ENCODE measurements around the gene DNAL1.
A peak's percentile ranks its signal among the peaks of the same experiment; 100 is the strongest.

DNAL1 gene

DNA sequence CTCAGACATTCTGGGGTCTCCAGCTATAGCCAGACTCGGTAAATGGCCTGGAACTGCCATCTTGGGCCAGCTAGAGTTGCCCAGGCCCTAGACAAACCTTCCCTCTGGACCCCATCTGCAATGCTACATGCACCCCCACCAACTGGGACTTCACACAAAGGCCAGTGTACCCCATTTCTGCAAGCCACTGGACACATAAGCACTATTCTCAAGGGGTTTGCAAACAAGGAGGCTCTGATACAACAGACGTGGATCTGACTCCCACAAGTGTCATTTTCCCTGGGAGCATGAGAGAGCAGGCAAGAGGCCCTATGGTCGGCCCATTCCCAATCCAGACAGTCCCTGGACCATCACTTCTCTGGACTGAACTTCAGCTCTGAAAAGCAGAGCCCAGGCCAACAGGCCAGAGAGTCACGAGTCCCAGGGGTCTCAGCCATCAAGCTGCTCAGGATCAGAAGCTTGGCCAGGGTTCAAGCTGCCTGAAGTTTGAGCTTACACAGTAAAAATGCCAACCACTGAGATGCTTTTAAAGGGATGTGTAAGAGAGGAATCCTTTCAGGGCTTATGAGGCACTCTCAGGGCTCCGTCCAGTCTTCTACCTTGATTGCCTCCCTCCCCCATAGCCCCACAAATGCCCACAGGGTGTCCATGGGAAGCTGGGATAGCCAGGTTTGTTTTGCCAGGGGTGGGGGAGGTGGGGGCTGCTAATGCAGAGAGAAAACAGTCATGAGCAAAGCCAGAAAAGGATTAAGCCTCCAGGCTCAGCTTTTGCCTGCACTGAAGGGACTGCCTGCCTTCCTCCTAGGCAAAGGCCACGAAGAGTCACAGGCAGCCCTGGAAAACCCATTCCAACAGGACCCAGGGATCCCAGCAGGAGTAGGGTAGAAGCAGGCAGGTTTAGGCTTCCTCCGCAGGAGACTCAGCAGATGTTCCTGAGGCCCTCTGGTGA lies 101.1 kb downstream of the DNAL1 start:
- no peak for DNase-seq

GRCh38 chr14:73746520-73747378 lies 102.0 kb downstream of the DNAL1 start:
- DNase-seq: no peak

GRCh38 chr14:73747379-73748211 lies 102.8 kb downstream of the DNAL1 start:
- no peak for DNase-seq

- DNase-seq: no peak
These were observed 104.1 kb downstream of the DNAL1 start for GRCh38 chr14:73748858-73749357.

- DNase-seq: no peak
These were observed 105.1 kb downstream of the DNAL1 start for GRCh38 chr14:73749706-73750530.

DNA sequence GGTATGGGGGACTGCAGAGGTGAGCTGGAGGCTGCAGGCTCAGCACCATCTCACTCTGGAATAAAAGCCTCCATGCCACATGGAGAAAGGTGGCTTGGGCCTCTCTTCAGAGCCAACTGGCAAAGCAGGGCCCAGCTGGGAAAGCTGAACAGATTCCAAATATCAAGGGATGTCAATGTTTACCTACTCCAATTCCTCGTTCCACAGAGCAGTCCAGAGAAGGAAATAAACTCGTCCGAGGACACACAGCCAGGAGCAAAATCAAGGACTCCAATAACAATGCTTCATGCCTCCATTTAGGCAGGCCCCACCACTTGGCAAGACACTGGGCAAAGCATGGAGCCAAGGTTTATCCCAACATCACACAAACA lies 105.7 kb downstream of the DNAL1 start:
- peak; percentile 0 for DNase-seq

DNA sequence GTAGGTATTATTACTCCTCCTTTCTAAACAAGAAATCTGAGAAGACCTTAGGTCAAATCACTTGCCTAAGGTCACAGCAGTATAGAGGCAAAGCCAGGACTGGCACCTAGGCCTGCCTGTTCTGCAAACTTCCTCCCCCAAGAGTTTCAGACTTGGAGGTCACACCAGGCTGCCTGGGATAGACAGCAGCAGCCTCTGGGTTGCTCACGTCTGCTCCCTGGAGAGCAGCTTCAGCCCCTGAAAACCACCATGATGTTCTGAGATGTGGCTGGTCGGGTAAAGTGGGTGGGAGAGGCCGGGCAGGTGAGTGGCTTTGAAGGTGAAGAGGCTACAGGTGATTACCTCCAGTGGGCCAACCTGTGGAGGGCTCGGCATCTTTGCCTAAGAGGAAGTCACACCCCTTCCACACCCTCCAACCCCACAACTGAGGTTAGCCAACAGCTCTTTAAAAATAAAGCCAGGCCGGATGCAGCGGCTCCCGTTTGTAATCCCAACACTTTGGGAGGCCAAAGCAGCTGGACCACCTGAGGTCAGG lies 106.4 kb downstream of the DNAL1 start:
- peak; percentile 19 for DNase-seq

DNA sequence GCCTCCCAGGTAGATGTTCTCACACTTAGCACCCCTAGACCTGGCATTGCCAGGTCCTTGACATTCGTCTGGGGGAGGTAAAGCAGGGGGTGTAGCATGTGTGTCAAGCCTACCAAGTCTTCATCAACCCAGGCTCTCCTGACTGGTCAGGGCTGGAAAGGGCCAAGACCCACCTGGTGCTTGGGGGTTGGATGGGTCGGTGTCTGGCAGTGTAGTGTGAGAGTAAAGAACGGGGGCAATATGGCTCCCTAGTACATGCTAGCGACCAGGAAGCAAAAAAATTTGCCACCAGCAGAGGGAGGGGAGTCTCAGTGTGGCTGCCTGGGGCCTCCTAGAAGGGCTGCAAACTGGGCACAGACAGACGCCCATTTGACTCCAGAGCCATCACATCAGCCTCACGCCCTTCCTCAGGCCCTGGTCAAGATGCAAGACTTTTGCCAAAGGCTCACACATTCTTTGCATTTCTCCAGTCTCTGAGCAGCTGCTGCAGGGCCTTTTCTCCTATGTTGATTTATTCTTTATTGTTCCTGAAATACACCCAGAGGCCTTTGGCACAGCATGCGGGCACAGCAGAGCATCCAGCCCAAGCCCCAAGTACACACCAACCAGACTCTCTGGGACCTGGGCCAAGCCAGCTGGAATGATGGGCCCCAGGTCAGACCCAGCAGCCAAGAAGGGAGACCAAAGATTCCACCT lies 107.7 kb downstream of the DNAL1 start:
- DNase-seq: peak; percentile 54
